Mucosa of descending colon (tissue), 3 donors: Measurements from ENCODE around the gene IL16. TPM values are rescaled to one million over a fixed set of nuclear protein-coding genes. Genes with fewer than 3 reads are reported as not detected.

Experiments used
- ATAC-seq: fragments of 200-7000 bp; cut with Tn5 transposase; one replicate; pipeline ENCODE4 v1.9.1; 2020; ENCODE audit warnings: mild to moderate bottlenecking, moderate library complexity
- DNase-seq, 3 donors: peaks; one replicate each; pipeline ENCODE4 v3.0.0-alpha.2; 2020
- H3K36me3 ChIP-seq: fragments of 200-600 bp; one replicate; pipeline ENCODE4 v1.8.0; 2021; ENCODE audit warnings: low read depth, mild to moderate bottlenecking
- H3K4me1 ChIP-seq: fragments of 200-600 bp; one replicate; pipeline ENCODE4 v1.8.0; 2021; ENCODE audit warnings: low read depth, mild to moderate bottlenecking
- H3K4me3 ChIP-seq: fragments of 200-600 bp; one replicate; pipeline ENCODE4 v1.8.0; 2021; ENCODE audit warnings: mild to moderate bottlenecking
- H3K9me3 ChIP-seq: fragments of 200-600 bp; one replicate; pipeline ENCODE4 v1.8.0; 2021; ENCODE audit warnings: mild to moderate bottlenecking
- CTCF ChIP-seq: fragments of 200-600 bp; IDR thresholded peaks from one replicate; pipeline ENCODE4 v1.8.0; 2022; ENCODE audit warnings: antibody characterized with exemption, mild to moderate bottlenecking
- intact Hi-C, 2 donors: fragments of 100-400 bp; cut with DNase I in 1 of 2; cut with micrococcal nuclease in 1 of 2; formaldehyde crosslinking; loops; one replicate each; pipeline versions ENCODE4 v1.11.0 to v1.11.1; 2022; cut with DNase I, micrococcal nuclease
- total RNA-seq, 3 donors: library from RNA; stranded (reverse); fragmentation: NEBNext Ultra II Directional in 2 of 3; extraction: Animal tissue kit (Norgen Biotek cat#: 25700) in 2 of 3; gene quantifications; one replicate each; pipeline versions ENCODE4 v1.2.1 to v1.2.4, GENCODE V29; 2021 to 2023
- donor health status: DM: no; HTN: no; CAD: no; lungs with moderate emphysema.
- donor health status: DM: no; HTN: no; CAD: no.
- donor health status: DM: no; HTN: yes; CAD: no.

IL16 gene
- total RNA-seq, 3 donors from 2014 or later: 6.2 to 9.5 (median 8.4) TPM

GRCh38 chr15:81274255-81274654 is 77.6 kb downstream of the IL16 start:
- DNase-seq: no peak
- no peaks in the 10 kb centered on the region for H3K9me3 ChIP-seq
- H3K36me3 ChIP-seq: no peaks in the 10 kb centered on the region
- no peak for ATAC-seq
- intact Hi-C loops: loop anchor here in 1 of 2 donors (2.0 to 10.0 kb wide), 2 partner anchors 61 to 127 kb away; no protein-coding TSS in a partner anchor
- peaks cover 3% of the 10 kb centered on the region for H3K4me1 ChIP-seq
- no peak for TF ChIP-seq CTCF
- H3K4me3 ChIP-seq: no peak overlapping the region

GRCh38 chr15:81274931-81275707 is 78.4 kb downstream of the IL16 start:
- no peaks in the 10 kb centered on the region for H3K36me3 ChIP-seq
- TF ChIP-seq CTCF: peak; percentile 81
- no peak overlapping the region for H3K4me3 ChIP-seq
- peak; percentile 98 for ATAC-seq
- intact Hi-C loops: loop anchor here (2.0 to 10.0 kb wide), 3 partner anchors 60 to 126 kb away; no protein-coding TSS in a partner anchor
- peaks cover 10% of the 10 kb centered on the region for H3K4me1 ChIP-seq
- no peaks in the 10 kb centered on the region for H3K9me3 ChIP-seq
- DNase-seq: peak; percentile 74 to 85 (median 79)

GRCh38 chr15:81275711-81276392 is 79.2 kb downstream of the IL16 start:
- ATAC-seq (no peak), DNase-seq (no peak)
- intact Hi-C loops: loop anchor here (2.0 to 10.0 kb wide), 3 partner anchors 59 to 125 kb away; no protein-coding TSS in a partner anchor
- Histone ChIP-seq H3K4me3 (no peak overlapping the region), H3K4me1 (peaks cover 16% of the 10 kb centered on the region), H3K36me3 (no peaks in the 10 kb centered on the region), H3K9me3 (no peaks in the 10 kb centered on the region)
- no peak for TF ChIP-seq CTCF

- Histone ChIP-seq H3K4me1 (peaks cover 21% of the 10 kb centered on the region), H3K9me3 (no peaks in the 10 kb centered on the region), H3K4me3 (no peak overlapping the region), H3K36me3 (no peaks in the 10 kb centered on the region)
- TF ChIP-seq CTCF: no peak
- ATAC-seq (no peak), DNase-seq (no peak)
- intact Hi-C loops: loop anchor here (5.0 to 10.0 kb wide), 2 partner anchors 58 to 120 kb away; no protein-coding TSS in a partner anchor
These were observed 80.3 kb downstream of the IL16 start for GRCh38 chr15:81276967-81277366.

GRCh38 chr15:81277851-81278250 is 81.2 kb downstream of the IL16 start:
- no peak for TF ChIP-seq CTCF
- Histone ChIP-seq H3K36me3 (no peaks in the 10 kb centered on the region), H3K9me3 (no peaks in the 10 kb centered on the region), H3K4me1 (peaks cover 21% of the 10 kb centered on the region), H3K4me3 (no peak overlapping the region)
- DNase-seq (no peak), ATAC-seq (no peak)
- intact Hi-C loops: loop anchor here (5.0 to 10.0 kb wide), 2 partner anchors 57 to 119 kb away; no protein-coding TSS in a partner anchor
